Glomerular endothelial cell (primary cell): ENCODE data around the gene GGA2. TPM values are rescaled to one million over a fixed set of nuclear protein-coding genes. Genes with fewer than 3 reads are reported as not detected.
"Not testable (repeated sequence)": the region's sequence is repeated elsewhere in the genome, so short reads cannot be mapped to it uniquely, and the experiment has no call there.

Source experiments
- DNase-seq: peaks from one replicate; pipeline ENCODE4 v3.0.0-alpha.2; 2011; ENCODE audit warnings: low read depth, low spot score; ENCODE audit errors: extremely low read depth
- total RNA-seq: library from RNA; depleted of rRNA; stranded (reverse); fragments of >200 nt; gene quantifications from 2 replicates; pipeline ENCODE4 v1.2.3, GENCODE V29; 2015

Gene GGA2
- total RNA-seq, 1 donor from 2014 or later, result 48.3 TPM

GRCh38 chr16:23505180-23505665, 5.1 kb downstream of the GGA2 start:
- DNase-seq, result no peak

GRCh38 chr16:23504453-23505179, 5.7 kb downstream of the GGA2 start:
- peak; percentile 75 for DNase-seq

- no peak for DNase-seq
Observed at GRCh38 chr16:23504076-23504452, 6.2 kb downstream of the GGA2 start.

GRCh38 chr16:23502466-23502865, 7.8 kb downstream of the GGA2 start:
- no peak for DNase-seq

- DNase-seq, result no peak
Observed at GRCh38 chr16:23501291-23501690, 9.0 kb downstream of the GGA2 start.

GRCh38 chr16:23500862-23501225, 9.4 kb downstream of the GGA2 start:
- DNase-seq, result no peak

- no peak for DNase-seq
Observed at GRCh38 chr16:23500212-23500861, 10.0 kb downstream of the GGA2 start.

GRCh38 chr16:23499801-23500200, 10.5 kb downstream of the GGA2 start:
- no peak for DNase-seq

GRCh38 chr16:23498863-23499262, 11.4 kb downstream of the GGA2 start:
- DNase-seq, result no peak

- no peak for DNase-seq
Observed at GRCh38 chr16:23497543-23497868, 12.8 kb downstream of the GGA2 start.

- no peak for DNase-seq
Observed at GRCh38 chr16:23496821-23497542, 13.3 kb downstream of the GGA2 start.

- DNase-seq, result no peak
Observed at GRCh38 chr16:23495671-23496070, 14.6 kb downstream of the GGA2 start.

GRCh38 chr16:23494188-23494587, 16.1 kb downstream of the GGA2 start:
- no peak for DNase-seq

- DNase-seq, result no peak
Observed at GRCh38 chr16:23491490-23492391, 18.6 kb downstream of the GGA2 start.

GRCh38 chr16:23486480-23486879, 23.8 kb downstream of the GGA2 start:
- DNase-seq, result no peak

- no peak for DNase-seq
Observed at GRCh38 chr16:23485841-23486240, 24.5 kb downstream of the GGA2 start.

GRCh38 chr16:23485257-23485614, 25.1 kb downstream of the GGA2 start:
- no peak for DNase-seq

GRCh38 chr16:23484510-23485256, 25.6 kb downstream of the GGA2 start:
- DNase-seq, result no peak

- DNase-seq, result not testable (repeated sequence)
Observed at GRCh38 chr16:23483492-23483891, 26.8 kb downstream of the GGA2 start.

- DNase-seq, result no peak
Observed at GRCh38 chr16:23482778-23483177, 27.5 kb downstream of the GGA2 start.
